Measurements from ENCODE around the gene PCYOX1L.

The PCYOX1L gene

DNA sequence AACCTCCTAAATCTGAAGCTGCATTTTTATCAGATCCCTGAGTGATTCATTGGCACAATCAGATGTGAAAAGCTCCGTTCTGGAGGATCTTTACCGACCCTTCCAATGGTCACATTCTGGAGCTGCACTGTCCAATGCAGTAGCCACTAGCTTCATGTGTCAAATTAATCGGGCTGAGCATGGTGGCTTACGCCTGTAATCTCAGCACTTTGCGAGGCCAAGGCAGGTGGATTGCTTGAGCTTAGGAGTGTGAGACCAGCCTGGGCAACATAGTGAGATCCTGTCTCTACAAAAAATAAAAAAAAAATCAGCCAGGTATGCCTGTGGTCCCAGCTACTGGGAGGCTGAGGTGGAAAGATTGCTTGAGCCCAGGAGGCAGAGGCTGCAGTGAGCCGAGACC, 17.6 kb downstream of the PCYOX1L start:
- Histone ChIP-seq H3K36me3 (peaks cover 0 to 10% (median 0%) of the 10 kb centered on the region in 11 experiments; a peak in 1 of 22 replicates), H4K20me1 (peaks cover 0 to 15% (median 0%) of the 10 kb centered on the region in 11 experiments; a peak in 2 of 22 replicates), H3K27ac (no peak overlapping the region), H3K27me3 (no peaks in the 10 kb centered on the region), H3K9me3 (replicated peaks in 1 of 11) (no peaks in the 10 kb centered on the region), H3K4me3 (no peak overlapping the region), H3K9ac (no peak overlapping the region), H3K4me2 (no peak overlapping the region), H3K4me1 (peaks cover 16 to 23% (median 18%) of the 10 kb centered on the region in 10 experiments)
- no peak for TF ChIP-seq Cebpa-rat (IDR thresholded peaks at IDR 0.05)

DNA sequence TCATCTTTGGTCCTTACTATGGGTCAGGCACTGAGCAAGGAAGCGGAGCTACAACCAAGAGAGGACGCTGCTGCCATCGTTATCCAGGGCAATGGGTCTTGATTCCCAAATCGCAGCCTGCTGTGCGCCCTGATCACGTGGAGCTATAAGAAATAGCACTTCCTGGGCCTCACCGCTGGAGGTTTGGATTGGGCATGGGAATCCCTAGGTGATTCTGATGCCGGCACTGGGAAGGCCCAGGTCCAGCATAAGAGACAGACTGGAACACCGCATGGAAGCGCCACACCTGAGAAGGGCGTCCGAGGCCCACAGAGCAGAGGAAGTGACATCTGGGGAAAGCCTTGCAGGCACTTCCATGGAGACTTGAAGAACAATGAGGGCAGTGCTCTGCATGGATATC, 18.3 kb downstream of the PCYOX1L start:
- Histone ChIP-seq H3K4me1 (peaks cover 16 to 21% (median 18%) of the 10 kb centered on the region in 10 experiments), H3K9me3 (replicated peaks in 1 of 11) (no peaks in the 10 kb centered on the region), H3K27ac (no peak overlapping the region), H4K20me1 (peaks cover 0 to 8% (median 0%) of the 10 kb centered on the region in 11 experiments; a peak in 2 of 22 replicates), H3K9ac (no peak overlapping the region), H3K27me3 (no peaks in the 10 kb centered on the region), H3K4me2 (no peak overlapping the region), H3K36me3 (peaks cover 0 to 6% (median 0%) of the 10 kb centered on the region in 11 experiments; a peak in 1 of 22 replicates), H3K4me3 (no peak overlapping the region)
- no peak for TF ChIP-seq Cebpa-rat (IDR thresholded peaks at IDR 0.05)

DNA sequence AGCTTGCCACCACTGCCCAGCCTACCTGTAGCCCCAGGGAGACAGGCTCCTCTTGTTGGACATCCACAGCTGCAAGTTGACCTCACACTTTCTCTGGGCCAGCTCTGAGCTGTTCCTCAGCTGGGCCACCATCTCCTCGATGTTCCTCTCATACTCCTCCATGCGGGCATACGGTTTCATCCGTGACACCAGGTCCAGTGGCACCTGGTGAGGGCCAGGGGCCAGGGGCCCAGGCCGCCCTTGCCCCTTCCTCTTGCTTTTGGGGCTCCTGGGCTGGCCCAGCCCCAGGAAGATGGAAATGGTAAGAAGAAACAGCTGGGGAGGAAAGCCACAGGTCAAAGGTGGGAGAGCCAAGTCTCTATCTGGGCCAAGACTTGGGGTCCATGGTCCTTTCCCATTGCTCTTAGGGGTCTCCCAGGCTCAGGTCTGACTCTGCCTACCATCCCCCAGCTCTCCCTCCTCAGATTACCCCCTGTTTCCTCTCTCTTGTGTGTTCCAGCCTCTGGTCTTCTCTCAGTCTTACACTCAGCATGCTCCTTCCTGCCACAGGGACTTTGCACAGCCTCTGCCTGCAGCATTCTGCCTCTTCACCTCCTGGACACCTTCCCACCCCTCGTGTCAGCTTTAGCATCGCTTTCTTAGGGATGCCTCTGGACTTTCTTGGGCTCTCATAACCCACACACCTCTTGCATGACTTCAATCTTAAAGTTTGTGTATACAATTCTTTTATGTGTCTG, 19.0 kb downstream of the PCYOX1L start:
- Histone ChIP-seq H4K20me1 (peaks cover 0 to 3% (median 0%) of the 10 kb centered on the region in 11 experiments; a peak in 2 of 22 replicates), H3K27ac (no peak overlapping the region), H3K9me3 (replicated peaks in 1 of 11) (no peaks in the 10 kb centered on the region), H3K4me2 (no peak overlapping the region), H3K9ac (no peak overlapping the region), H3K4me1 (peaks cover 11 to 16% (median 13%) of the 10 kb centered on the region in 10 experiments), H3K4me3 (no peak overlapping the region), H3K36me3 (peaks cover 0 to 6% (median 0%) of the 10 kb centered on the region in 11 experiments; a peak in 1 of 22 replicates), H3K27me3 (no peaks in the 10 kb centered on the region)
- no peak for TF ChIP-seq Cebpa-rat (IDR thresholded peaks at IDR 0.05)

DNA sequence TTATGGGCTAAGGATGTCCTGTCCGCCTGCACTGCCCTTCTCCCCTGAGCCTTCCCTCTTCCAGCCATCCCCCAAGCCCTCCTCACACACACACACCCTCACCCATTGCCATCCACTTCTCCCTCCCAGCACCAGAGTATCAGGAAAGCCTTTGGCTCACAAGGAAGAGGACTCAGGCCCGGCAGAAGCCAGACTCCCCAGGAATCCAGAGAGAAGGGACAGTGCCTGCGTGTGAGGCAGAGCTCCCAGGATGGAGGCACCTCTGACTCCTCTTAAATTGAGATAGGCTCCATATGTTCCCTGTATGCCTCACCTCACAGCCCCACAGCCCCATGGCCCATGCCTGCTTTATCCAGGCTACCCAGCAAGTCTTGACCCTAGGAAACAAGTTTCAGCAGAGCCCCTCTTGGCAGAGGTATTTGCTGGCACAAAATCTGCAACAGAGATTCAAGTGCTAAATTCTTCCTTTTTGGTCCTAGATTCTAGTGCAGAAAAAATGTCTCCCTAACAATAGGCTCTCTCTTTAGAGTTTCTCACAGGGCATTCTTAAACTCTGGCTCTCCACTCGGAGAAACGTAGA, 20.5 kb downstream of the PCYOX1L start:
- H3K27me3 ChIP-seq = no peaks in the 10 kb centered on the region
- no peak for TF ChIP-seq Cebpa-rat (IDR thresholded peaks at IDR 0.05)
- no peaks in the 10 kb centered on the region for H3K9me3 ChIP-seq (replicated peaks in 1 of 11)
- H3K9ac ChIP-seq = no peak overlapping the region; a peak in 1 of 22 replicates
- no peak overlapping the region for H3K27ac ChIP-seq
- peaks cover 0 to 12% (median 0%) of the 10 kb centered on the region in 10 experiments; a peak in 4 of 20 replicates for H3K4me1 ChIP-seq
- H3K4me3 ChIP-seq = no peak overlapping the region
- no peak overlapping the region for H3K4me2 ChIP-seq
- H4K20me1 ChIP-seq = no peaks in the 10 kb centered on the region
- peaks cover 0 to 6% (median 0%) of the 10 kb centered on the region in 11 experiments; a peak in 1 of 22 replicates for H3K36me3 ChIP-seq

DNA sequence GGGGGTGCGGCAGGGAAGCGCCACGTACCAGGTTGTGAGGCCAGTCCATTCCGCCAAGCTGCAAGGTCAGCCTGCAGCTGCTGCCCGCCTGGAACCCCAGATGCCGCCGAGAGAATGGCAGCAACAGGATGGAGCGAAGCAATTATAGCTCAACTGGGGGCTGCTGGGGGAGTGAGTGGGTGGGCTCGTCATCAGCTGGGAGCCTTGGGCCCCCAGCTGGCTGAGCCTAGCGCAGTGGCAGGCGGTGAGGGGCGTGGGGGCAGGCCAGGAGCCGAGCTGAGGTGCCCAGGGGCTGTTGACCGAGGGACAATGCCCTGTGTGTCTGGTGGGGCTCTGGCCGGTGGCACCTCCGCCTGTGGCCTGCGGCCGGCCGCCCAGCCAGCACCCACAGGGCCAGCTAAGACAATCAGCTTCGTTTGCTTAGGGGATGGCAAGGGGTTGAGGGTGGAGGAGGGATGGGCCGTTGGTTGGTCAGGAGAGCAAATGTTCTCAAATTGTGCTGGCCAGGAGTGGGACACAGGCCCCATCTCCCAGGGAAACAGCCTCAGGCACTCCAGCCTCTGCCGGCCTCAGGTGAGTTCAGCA, 21.4 kb downstream of the PCYOX1L start, which contains the start of gene IL17B:
TSS of gene IL17B (minus strand) at position 116 of the 585 bp plus-strand sequence. CDS start at position 49, 67 bp downstream.
- H3K9me3 ChIP-seq (replicated peaks in 1 of 11) = no peaks in the 10 kb centered on the region
- H3K4me3 ChIP-seq = no peak within 1 kb of the TSS
- H3K27ac ChIP-seq = no peak within 1 kb of the TSS
- no peak within 1 kb of the TSS for H3K4me2 ChIP-seq
- peaks cover 0 to 11% (median 0%) of the 10 kb centered on the region in 10 experiments; a peak in 3 of 20 replicates for H3K4me1 ChIP-seq
- H3K9ac ChIP-seq = no peak within 1 kb of the TSS; a peak in 2 of 22 replicates
- TF ChIP-seq Cebpa-rat (IDR thresholded peaks at IDR 0.05) = no peak
- no peaks in the 10 kb centered on the region for H3K27me3 ChIP-seq
- no peaks in the 10 kb centered on the region for H4K20me1 ChIP-seq
- peaks cover 0 to 6% (median 0%) of the 10 kb centered on the region in 11 experiments; a peak in 1 of 22 replicates for H3K36me3 ChIP-seq

DNA sequence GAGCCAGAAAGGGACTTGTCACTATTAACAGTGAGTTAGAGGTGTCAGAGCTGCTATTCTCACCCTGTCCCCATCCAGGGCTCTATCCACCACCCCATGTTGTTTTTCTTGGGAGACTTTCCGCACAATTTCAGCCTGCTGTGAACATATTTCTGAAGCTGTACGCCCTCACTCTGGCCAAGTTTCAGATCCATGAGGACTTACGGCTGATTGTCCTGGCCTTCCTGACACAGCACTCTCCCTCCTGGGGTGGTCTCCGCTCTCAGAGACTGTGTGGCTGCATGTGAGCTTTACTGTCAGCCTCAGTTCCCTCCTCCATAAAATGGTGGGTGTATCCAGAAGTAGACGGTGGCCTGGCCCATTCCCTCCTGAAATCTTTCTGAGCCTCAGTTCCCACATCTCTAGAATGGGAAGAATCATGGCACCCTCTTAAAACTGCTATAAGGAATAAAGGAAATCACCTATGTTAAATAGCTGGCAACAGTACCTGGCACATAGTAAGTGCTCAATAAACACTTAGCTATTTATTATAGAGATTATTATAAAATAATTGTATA, 22.1 kb downstream of the PCYOX1L start:
- Histone ChIP-seq H3K36me3 (0 out of 22 replicates have a peak, but pooled peaks cover 0 to 5% (median 0%) of the 10 kb centered on the region in 11 experiments), H3K27ac (no peak overlapping the region), H3K4me2 (no peak overlapping the region), H3K4me3 (no peak overlapping the region), H3K9me3 (replicated peaks in 1 of 11) (no peaks in the 10 kb centered on the region), H3K9ac (no peak overlapping the region; a peak in 1 of 22 replicates), H3K4me1 (peaks cover 0 to 11% (median 0%) of the 10 kb centered on the region in 10 experiments; a peak in 3 of 20 replicates), H3K27me3 (no peaks in the 10 kb centered on the region), H4K20me1 (no peaks in the 10 kb centered on the region)
- TF ChIP-seq Cebpa-rat (IDR thresholded peaks at IDR 0.05) = no peak

DNA sequence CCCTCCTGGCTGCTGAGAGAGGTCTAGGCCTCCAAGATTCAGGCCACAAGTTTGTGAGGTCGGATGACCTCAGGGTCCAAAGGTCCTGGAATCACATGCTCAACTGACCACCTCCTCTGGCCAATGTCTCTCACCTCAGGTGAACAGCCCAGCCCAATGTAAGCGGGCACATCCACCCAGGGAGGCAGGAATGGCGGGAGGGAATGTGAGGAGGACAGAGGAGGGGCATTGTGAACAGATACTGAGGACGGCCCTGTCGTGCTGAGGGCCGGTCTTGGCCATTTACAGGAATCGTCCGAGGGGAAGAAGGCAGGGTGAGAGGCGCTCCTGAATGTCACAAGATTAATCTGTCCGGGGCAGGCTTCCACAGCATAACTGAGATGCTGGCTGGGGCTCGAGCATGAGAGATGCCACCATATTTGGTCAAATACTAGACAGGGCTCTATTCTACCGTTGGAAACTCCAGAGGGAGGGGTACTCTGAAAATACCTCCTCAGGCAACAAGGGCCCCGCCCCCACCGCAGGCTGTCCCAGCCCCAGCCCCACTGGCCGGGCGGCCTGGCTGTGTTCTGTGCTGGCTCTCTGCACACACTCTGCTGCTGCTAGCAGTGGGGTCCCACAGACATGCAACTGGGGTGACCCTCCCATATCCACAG, 22.7 kb downstream of the PCYOX1L start:
- H3K27ac ChIP-seq = no peak overlapping the region
- no peaks in the 10 kb centered on the region for H3K9me3 ChIP-seq (replicated peaks in 1 of 11)
- H3K4me2 ChIP-seq = no peak overlapping the region
- H3K4me1 ChIP-seq = peaks cover 3 to 15% (median 4%) of the 10 kb centered on the region in 10 experiments; a peak in 16 of 20 replicates
- H3K4me3 ChIP-seq = no peak overlapping the region
- no peaks in the 10 kb centered on the region for H3K27me3 ChIP-seq
- H3K9ac ChIP-seq = peak overlapping the region in 1 of 11 experiments; percentile 27; a peak in 1 of 22 replicates
- H3K36me3 ChIP-seq = 0 out of 22 replicates have a peak, but pooled peaks cover 0 to 5% (median 0%) of the 10 kb centered on the region in 11 experiments
- no peaks in the 10 kb centered on the region for H4K20me1 ChIP-seq
- no peak for TF ChIP-seq Cebpa-rat (IDR thresholded peaks at IDR 0.05)

DNA sequence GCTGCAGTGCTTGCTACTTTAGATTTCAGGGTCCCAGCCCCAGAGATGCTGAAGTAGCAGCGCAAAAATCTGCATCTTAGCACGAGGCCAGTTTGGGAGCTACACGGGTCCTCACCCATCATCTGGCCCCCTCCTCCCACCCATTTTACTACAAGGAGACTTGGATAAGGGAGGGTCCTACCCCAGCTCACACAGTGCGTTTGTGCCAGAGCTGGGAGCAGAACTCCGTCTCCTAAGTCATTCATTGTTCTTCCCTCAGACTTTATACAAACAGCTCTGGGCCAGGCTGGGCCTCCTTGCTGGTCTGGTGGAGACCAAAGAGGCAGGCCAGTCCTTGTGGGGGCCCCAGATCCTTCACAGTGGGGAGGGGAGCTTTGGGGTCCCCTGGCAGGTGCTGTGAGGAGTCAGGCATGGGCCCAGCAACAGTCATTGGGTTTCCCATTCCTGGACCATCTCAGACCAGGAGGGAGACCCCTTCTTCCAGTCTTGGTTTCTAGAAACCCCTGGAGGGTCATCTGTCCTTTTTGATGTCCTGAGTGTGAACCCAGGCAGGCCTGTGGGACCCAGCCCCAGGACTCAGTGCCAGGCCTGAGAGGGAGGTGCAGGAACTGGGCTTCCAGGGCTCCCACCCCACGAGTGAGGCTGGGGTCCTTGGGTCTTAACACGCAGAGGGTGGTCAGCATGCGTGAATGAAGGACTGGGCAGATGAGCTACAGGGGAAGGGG, 23.6 kb downstream of the PCYOX1L start:
- Histone ChIP-seq H3K9me3 (replicated peaks in 1 of 11) (no peaks in the 10 kb centered on the region), H3K27ac (no peak overlapping the region), H3K4me1 (peaks cover 4 to 19% (median 10%) of the 10 kb centered on the region in 10 experiments; a peak in 16 of 20 replicates), H3K4me2 (no peak overlapping the region), H3K4me3 (no peak overlapping the region), H3K9ac (peak overlapping the region in 1 of 11 experiments; percentile 25; a peak in 3 of 22 replicates), H3K36me3 (0 out of 22 replicates have a peak, but pooled peaks cover 0 to 1% (median 0%) of the 10 kb centered on the region in 11 experiments), H3K27me3 (no peaks in the 10 kb centered on the region), H4K20me1 (no peaks in the 10 kb centered on the region)
- TF ChIP-seq Cebpa-rat (IDR thresholded peaks at IDR 0.05) = no peak

Measured in BLaER1 treated with 17β-estradiol and CSF1 and Interleukin-3, amounts not matched to agents 10 nM and 100 nM (cell line).